Stomach (tissue), 9 donors: ENCODE results near the gene DMXL1. TPM values are rescaled to one million over a fixed set of nuclear protein-coding genes. Genes with fewer than 3 reads are reported as not detected.
"Not testable (repeated sequence)": the region's sequence is repeated elsewhere in the genome, so short reads cannot be mapped to it uniquely, and the experiment has no call there.

Experiments
- DNase-seq, 2 donors: peaks; one replicate each; pipeline versions ENCODE4 v3.0.0 to v3.0.0-alpha.2; 2013 to 2019
- H3K27ac ChIP-seq, 5 donors: fragments of 200-600 bp in 4 of 5; sonication (generic) in 4 of 5; one replicate each; pipeline ENCODE4 v1.5.1; 2013 to 2019; ENCODE audit warnings: mild to moderate bottlenecking in 1 of 5, moderate library complexity in 1 of 5
- H3K27me3 ChIP-seq, 3 donors: fragments of 200-600 bp; sonication (generic); one replicate each; pipeline ENCODE4 v1.5.1; 2017 to 2019; ENCODE audit warnings: mixed run types in 1 of 3
- H3K36me3 ChIP-seq, 4 donors: fragments of 200-600 bp; sonication (generic); 1 replicate in 3 of 4; 2 replicates in 1 of 4; pipeline ENCODE4 v1.5.1; 2016 to 2019
- H3K4me1 ChIP-seq, 4 donors: fragments of 200-600 bp; sonication (generic); one replicate each; pipeline ENCODE4 v1.5.1; 2016 to 2019
- H3K4me3 ChIP-seq, 4 donors: fragments of 200-600 bp; sonication (generic) in 3 of 4; one replicate each; pipeline ENCODE4 v1.5.1; 2016 to 2019; ENCODE audit warnings: mild to moderate bottlenecking in 1 of 4
- H3K9me3 ChIP-seq, 4 donors: fragments of 200-600 bp; sonication (generic); one replicate each; pipeline ENCODE4 v1.5.1; 2016 to 2019
- CTCF ChIP-seq, 7 experiments: fragments of 450-650 bp in 4 of 7; fragments of 200-600 bp in 3 of 7; sonication (generic) in 3 of 7; IDR thresholded peaks; one replicate each; pipeline ENCODE4 v1.5.1; 2016 to 2019; ENCODE audit warnings: antibody characterized with exemption in 7 of 7, control low read depth in 2 of 7, mild to moderate bottlenecking in 1 of 7
- EP300 ChIP-seq: sonication (generic); formaldehyde crosslinking; IDR thresholded peaks from one replicate; pipeline ENCODE4 v1.6.1; 2017; ENCODE audit warnings: antibody characterized with exemption
- POLR2A ChIP-seq, 4 donors: fragments of 450-650 bp; IDR thresholded peaks; one replicate each; pipeline ENCODE4 v1.6.1; 2016; ENCODE audit warnings: antibody characterized with exemption in 4 of 4, control low read depth in 2 of 4, mild to moderate bottlenecking in 1 of 4, moderate library complexity in 1 of 4
- POLR2AphosphoS5 ChIP-seq, 3 donors: sonication (generic); formaldehyde crosslinking; IDR thresholded peaks; one replicate each; pipeline ENCODE4 v1.6.1; 2016; ENCODE audit warnings: antibody characterized with exemption in 3 of 3
- WGBS, 5 donors: extraction: QIAGEN DNeasy Blood & Tissue Kit in 3 of 5; methylation state at CpG; one replicate each; pipeline versions ENCODE4 v1.1.5 to v1.1.7; 2013 to 2018; 5-methylcytosine and 5-hydroxymethylcytosine counted together
- intact Hi-C: fragments of 100-400 bp; cut with DNase I; formaldehyde crosslinking; loops from one replicate; pipeline ENCODE4 v1.15.1; 2023; ENCODE audit warnings: low total_unique reads
- polyA plus RNA-seq, 3 donors: library from polyadenylated mRNA; stranded (reverse); fragments of 200-250 nt; gene quantifications; one replicate each; pipeline ENCODE4 v1.2.3, GENCODE V29; 2013
- total RNA-seq, 5 donors: library from RNA; depleted of rRNA; stranded (reverse); fragments of >200 nt; gene quantifications; one replicate each; pipeline versions ENCODE4 v1.1.0 to v1.2.3, GENCODE V29; 2014 to 2016
- donor health status: healthy with polysubstance abuse.
- donor health status: Bipolar disorder and iron deficiency.
- donor health status: healthy.

DMXL1 gene
- total and polyA plus RNA-seq, 8 donors, result 6.0 to 164 (median 86.0) TPM

- TF ChIP-seq POLR2A (IDR thresholded peaks at IDR 0.05) (no peak), EP300 (no peak), POLR2AphosphoS5 (IDR thresholded peaks at IDR 0.05) (peak in 2 of 3 donors; percentile 10 to 15), CTCF (IDR thresholded peaks at IDR 0.05) (no peak)
- H3K9me3 ChIP-seq, result no peaks in the 10 kb centered on the region
Measured at GRCh38 chr5:119063579-119064379, 7.1 kb upstream of the DMXL1 start.

GRCh38 chr5:119067450-119067849 is 3.4 kb upstream of the DMXL1 start:
- intact Hi-C loops, result no loop called here
- DNase-seq, result no peak
- H3K4me1 ChIP-seq, result peaks cover 11 to 29% (median 21%) of the 10 kb centered on the region in 4 donors
- H3K36me3 ChIP-seq, result no peaks in the 10 kb centered on the region
- H3K9me3 ChIP-seq, result no peaks in the 10 kb centered on the region
- no peaks in the 10 kb centered on the region for H3K27me3 ChIP-seq
- 76 to 97% (median 92%) methylated on average over 4 of the region's 4 CpGs for WGBS, 5 donors
- H3K4me3 ChIP-seq, result no peak overlapping the region
- TF ChIP-seq EP300 (no peak), POLR2A (IDR thresholded peaks at IDR 0.05) (no peak)
- no peak overlapping the region for H3K27ac ChIP-seq

More at GRCh38 chr5:119063579-119064379, 7.1 kb upstream of the DMXL1 start:
- intact Hi-C loops, result no loop called here
- Histone ChIP-seq H3K4me1 (peaks cover 0 to 11% (median 4%) of the 10 kb centered on the region in 4 donors), H3K36me3 (no peaks in the 10 kb centered on the region), H3K27me3 (no peaks in the 10 kb centered on the region), H3K4me3 (no peak overlapping the region), H3K27ac (no peak overlapping the region)
- 17 to 30% (median 27%) methylated on average over 5 of the region's 5 CpGs for WGBS, 5 donors
- no peak for DNase-seq

GRCh38 chr5:119070578-119070827 is 384 bp upstream of the DMXL1 start:
- no peak for TF ChIP-seq EP300
- peak in 1 of 3 donors; percentile 34 for TF ChIP-seq POLR2AphosphoS5 (IDR thresholded peaks at IDR 0.05)
- TF ChIP-seq POLR2A (IDR thresholded peaks at IDR 0.05), result peak in 1 of 4 donors; percentile 5
- no peak for TF ChIP-seq CTCF (IDR thresholded peaks at IDR 0.05)
- 0 to 1% (median 0%) methylated on average over 9 of the region's 9 CpGs for WGBS, 5 donors
- intact Hi-C loops, result no loop called here
- no peak for DNase-seq
- Histone ChIP-seq H3K27me3 (no peaks in the 10 kb centered on the region), H3K4me3 (peak overlapping the region; percentile 88 to 99 (median 93)), H3K9me3 (no peaks in the 10 kb centered on the region), H3K36me3 (no peaks in the 10 kb centered on the region), H3K4me1 (peaks cover 20 to 49% (median 45%) of the 10 kb centered on the region in 4 donors), H3K27ac (peak overlapping the region; percentile 97 to 99 (median 99))

- no peak for TF ChIP-seq CTCF (IDR thresholded peaks at IDR 0.05)
- no peak for TF ChIP-seq EP300
- no peak for TF ChIP-seq POLR2A (IDR thresholded peaks at IDR 0.05)
- TF ChIP-seq POLR2AphosphoS5 (IDR thresholded peaks at IDR 0.05), result no peak
- WGBS, 5 donors, result 0 to 2% (median 0%) methylated on average over 7 to 22 of the region's 22 CpGs
- no peaks in the 10 kb centered on the region for H3K9me3 ChIP-seq
- H3K27me3 ChIP-seq, result no peaks in the 10 kb centered on the region
- no peak for DNase-seq
- no peaks in the 10 kb centered on the region for H3K36me3 ChIP-seq
- H3K27ac ChIP-seq, result peak overlapping the region; percentile 97 to 99 (median 99)
- intact Hi-C loops, result no loop called here
- peaks cover 24 to 60% (median 55%) of the 10 kb centered on the region in 4 donors for H3K4me1 ChIP-seq
- peak overlapping the region; percentile 88 to 99 (median 93) for H3K4me3 ChIP-seq
Measured at GRCh38 chr5:119071561-119071995, 691 bp downstream of the DMXL1 start.

GRCh38 chr5:119072496-119072895 is 1.6 kb downstream of the DMXL1 start:
- WGBS, 5 donors, result 42 to 64% (median 54%) methylated on average over 2 of the region's 2 CpGs
- peak overlapping the region in 2 of 4 donors; percentile 91 to 99 for H3K4me3 ChIP-seq

GRCh38 chr5:119073746-119074337 is 3.0 kb downstream of the DMXL1 start:
- 89 to 94% (median 92%) methylated on average over 9 of the region's 9 CpGs for WGBS, 5 donors
- DNase-seq, H3K9me3 ChIP-seq, H3K36me3 ChIP-seq, H3K4me3 ChIP-seq, intact Hi-C loops, H3K27me3 ChIP-seq: not testable (repeated sequence)
- peaks cover 24 to 79% (median 67%) of the 10 kb centered on the region in 4 donors for H3K4me1 ChIP-seq
- peak overlapping the region in 1 of 5 donors; percentile 16 for H3K27ac ChIP-seq

More at GRCh38 chr5:119072496-119072895, 1.6 kb downstream of the DMXL1 start:
- intact Hi-C loops, result no loop called here
- Histone ChIP-seq H3K27me3 (no peaks in the 10 kb centered on the region), H3K36me3 (no peaks in the 10 kb centered on the region), H3K9me3 (no peaks in the 10 kb centered on the region), H3K4me1 (peaks cover 24 to 68% (median 58%) of the 10 kb centered on the region in 4 donors), H3K27ac (peak overlapping the region in 1 of 5 donors; percentile 99)
- DNase-seq, result no peak
- no peak for TF ChIP-seq EP300
- no peak for TF ChIP-seq POLR2AphosphoS5 (IDR thresholded peaks at IDR 0.05)
- no peak for TF ChIP-seq POLR2A (IDR thresholded peaks at IDR 0.05)
- TF ChIP-seq CTCF (IDR thresholded peaks at IDR 0.05), result no peak
